ENCODE measurements around the gene SETD3. TPM values are rescaled to one million over a fixed set of nuclear protein-coding genes. Genes with fewer than 3 reads are reported as not detected.

Gene SETD3
- total RNA-seq, 1 donor from 2014 or later, result 49.1 TPM

DNA sequence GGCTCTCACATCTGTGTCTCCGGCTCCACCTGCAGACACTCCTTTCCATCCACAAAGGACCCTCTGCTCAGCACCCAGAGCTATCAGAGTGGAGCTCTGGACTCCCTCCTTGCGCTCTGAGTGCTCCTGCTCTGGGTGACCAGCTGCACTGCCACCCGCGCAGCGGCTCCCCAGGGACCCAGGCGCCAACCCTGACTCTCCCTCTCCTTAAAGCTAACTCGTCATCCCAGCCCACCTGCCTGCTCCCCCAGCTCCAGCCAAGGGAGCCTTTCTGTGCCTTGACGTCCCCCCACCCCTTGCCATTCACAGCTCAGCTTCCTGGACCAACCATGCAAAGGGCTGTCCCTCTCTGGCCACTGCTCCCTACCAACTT is 99.0 kb downstream of the SETD3 start:
- DNase-seq (ENCODE audit: extremely low spot score, unreplicated experiment), result no peak
- Mint-ChIP-seq H3K4me1 (ENCODE audit: unreplicated experiment) (peaks cover 17% of the 10 kb centered on the region), H3K4me3 (ENCODE audit: unreplicated experiment) (no peak overlapping the region), H3K27ac (ENCODE audit: unreplicated experiment) (no peak overlapping the region), H3K27me3 (ENCODE audit: unreplicated experiment) (peaks cover 12% of the 10 kb centered on the region), H3K9me3 (ENCODE audit: unreplicated experiment) (peaks cover 4% of the 10 kb centered on the region), H3K36me3 (ENCODE audit: unreplicated experiment) (no peaks in the 10 kb centered on the region)
- TF ChIP-seq, protein P1, sequence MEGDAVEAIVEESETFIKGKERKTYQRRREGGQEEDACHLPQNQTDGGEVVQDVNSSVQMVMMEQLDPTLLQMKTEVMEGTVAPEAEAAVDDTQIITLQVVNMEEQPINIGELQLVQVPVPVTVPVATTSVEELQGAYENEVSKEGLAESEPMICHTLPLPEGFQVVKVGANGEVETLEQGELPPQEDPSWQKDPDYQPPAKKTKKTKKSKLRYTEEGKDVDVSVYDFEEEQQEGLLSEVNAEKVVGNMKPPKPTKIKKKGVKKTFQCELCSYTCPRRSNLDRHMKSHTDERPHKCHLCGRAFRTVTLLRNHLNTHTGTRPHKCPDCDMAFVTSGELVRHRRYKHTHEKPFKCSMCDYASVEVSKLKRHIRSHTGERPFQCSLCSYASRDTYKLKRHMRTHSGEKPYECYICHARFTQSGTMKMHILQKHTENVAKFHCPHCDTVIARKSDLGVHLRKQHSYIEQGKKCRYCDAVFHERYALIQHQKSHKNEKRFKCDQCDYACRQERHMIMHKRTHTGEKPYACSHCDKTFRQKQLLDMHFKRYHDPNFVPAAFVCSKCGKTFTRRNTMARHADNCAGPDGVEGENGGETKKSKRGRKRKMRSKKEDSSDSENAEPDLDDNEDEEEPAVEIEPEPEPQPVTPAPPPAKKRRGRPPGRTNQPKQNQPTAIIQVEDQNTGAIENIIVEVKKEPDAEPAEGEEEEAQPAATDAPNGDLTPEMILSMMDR (IDR thresholded peaks at IDR 0.05), result no peak

DNA sequence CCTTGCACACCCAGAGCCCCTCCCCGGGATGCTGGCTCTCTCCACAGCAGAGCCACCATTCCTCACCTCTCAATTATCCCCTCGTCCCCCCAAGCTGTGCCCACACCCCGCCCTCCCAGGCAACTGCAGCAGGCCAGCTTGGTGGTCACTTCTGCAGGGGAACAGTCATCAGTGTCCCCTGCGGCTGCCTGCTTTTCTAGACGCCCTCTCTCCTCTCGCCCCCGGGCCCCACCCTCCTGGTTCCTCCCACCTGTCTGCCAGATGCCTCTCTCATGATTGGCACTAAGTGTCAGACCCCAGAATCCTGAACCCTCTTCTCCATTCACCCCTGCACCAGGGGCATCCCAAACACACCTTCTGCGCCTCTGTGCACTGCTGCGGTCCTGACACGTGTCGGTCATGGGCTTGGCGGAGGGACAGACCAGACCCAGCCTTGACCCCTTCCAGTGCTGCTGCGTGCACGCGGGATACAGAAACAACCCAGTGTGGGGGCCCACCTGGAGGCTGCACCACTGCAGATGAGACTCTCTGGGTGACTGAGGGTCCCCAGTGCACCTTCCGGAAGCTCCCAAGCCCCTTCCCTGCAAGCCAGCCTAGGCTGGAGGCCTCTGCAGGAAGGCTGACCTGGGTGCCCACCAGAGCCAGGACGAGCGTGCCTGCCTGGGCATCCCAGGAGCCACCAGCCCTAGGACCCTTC is 99.5 kb downstream of the SETD3 start:
- TF ChIP-seq, protein P1 (IDR thresholded peaks at IDR 0.05), result no peak
- no peaks in the 10 kb centered on the region for H3K36me3 Mint-ChIP-seq (ENCODE audit: unreplicated experiment)

DNA sequence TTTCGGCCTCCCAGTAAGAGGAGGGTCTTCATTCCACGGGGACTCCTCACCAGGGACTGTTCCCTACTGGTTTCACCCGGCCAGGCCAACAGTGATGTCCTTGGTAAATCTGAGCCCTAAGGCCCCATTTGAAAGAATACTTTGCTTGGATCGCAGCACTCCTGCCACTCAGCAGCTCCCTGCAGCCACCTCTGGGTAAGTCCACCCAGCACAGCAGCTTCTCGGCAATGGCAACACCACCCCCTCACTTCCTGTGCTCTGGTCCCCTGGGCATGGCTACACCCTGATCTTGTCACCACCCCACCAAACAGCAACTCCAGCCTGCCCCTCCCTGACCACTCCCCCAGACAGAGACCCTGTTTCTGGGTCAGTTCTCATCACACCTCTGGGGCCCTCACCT is 100.3 kb downstream of the SETD3 start:
- Mint-ChIP-seq H3K4me1 (ENCODE audit: unreplicated experiment) (peaks cover 17% of the 10 kb centered on the region), H3K36me3 (ENCODE audit: unreplicated experiment) (no peaks in the 10 kb centered on the region), H3K9me3 (ENCODE audit: unreplicated experiment) (no peaks in the 10 kb centered on the region), H3K27ac (ENCODE audit: unreplicated experiment) (no peak overlapping the region), H3K27me3 (ENCODE audit: unreplicated experiment) (peaks cover 6% of the 10 kb centered on the region), H3K4me3 (ENCODE audit: unreplicated experiment) (no peak overlapping the region)
- TF ChIP-seq, protein P1 (IDR thresholded peaks at IDR 0.05), result no peak
- DNase-seq (ENCODE audit: extremely low spot score, unreplicated experiment), result no peak

More for the DNA sequence above, 99.5 kb downstream of the SETD3 start:
- DNase-seq (ENCODE audit: extremely low spot score, unreplicated experiment), result no peak
- Mint-ChIP-seq H3K4me1 (ENCODE audit: unreplicated experiment) (peaks cover 17% of the 10 kb centered on the region), H3K27ac (ENCODE audit: unreplicated experiment) (no peak overlapping the region), H3K9me3 (ENCODE audit: unreplicated experiment) (peaks cover 4% of the 10 kb centered on the region), H3K4me3 (ENCODE audit: unreplicated experiment) (no peak overlapping the region), H3K27me3 (ENCODE audit: unreplicated experiment) (peaks cover 12% of the 10 kb centered on the region)

DNA sequence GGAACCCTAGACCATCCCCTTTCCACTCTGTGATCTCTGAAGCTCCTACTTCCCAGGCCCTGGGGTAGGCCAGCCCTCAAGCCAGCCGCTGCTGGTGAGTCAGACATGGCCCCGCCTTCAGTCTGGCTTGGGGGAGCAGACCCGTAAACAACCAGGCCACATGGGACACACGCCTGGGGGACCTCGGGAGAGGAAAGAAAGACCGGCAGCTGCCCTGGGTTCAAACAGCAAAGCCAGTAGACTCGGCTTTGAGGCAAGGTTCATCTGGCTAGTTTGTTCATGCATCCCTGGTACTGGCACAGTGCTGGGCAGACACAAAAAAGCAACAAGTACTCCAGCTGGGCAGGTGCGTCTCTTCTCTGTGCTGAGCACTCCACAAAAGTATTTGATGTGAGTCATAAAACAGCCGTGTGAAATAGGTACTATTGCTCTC is 101.9 kb downstream of the SETD3 start:
- H3K27me3 Mint-ChIP-seq (ENCODE audit: unreplicated experiment), result peaks cover 2% of the 10 kb centered on the region
- H3K27ac Mint-ChIP-seq (ENCODE audit: unreplicated experiment), result no peak overlapping the region
- H3K4me1 Mint-ChIP-seq (ENCODE audit: unreplicated experiment), result peaks cover 16% of the 10 kb centered on the region
- TF ChIP-seq, protein P1 (IDR thresholded peaks at IDR 0.05), result no peak
- H3K9me3 Mint-ChIP-seq (ENCODE audit: unreplicated experiment), result no peaks in the 10 kb centered on the region
- no peaks in the 10 kb centered on the region for H3K36me3 Mint-ChIP-seq (ENCODE audit: unreplicated experiment)
- no peak overlapping the region for H3K4me3 Mint-ChIP-seq (ENCODE audit: unreplicated experiment)
- DNase-seq (ENCODE audit: extremely low spot score, unreplicated experiment), result no peak

DNA sequence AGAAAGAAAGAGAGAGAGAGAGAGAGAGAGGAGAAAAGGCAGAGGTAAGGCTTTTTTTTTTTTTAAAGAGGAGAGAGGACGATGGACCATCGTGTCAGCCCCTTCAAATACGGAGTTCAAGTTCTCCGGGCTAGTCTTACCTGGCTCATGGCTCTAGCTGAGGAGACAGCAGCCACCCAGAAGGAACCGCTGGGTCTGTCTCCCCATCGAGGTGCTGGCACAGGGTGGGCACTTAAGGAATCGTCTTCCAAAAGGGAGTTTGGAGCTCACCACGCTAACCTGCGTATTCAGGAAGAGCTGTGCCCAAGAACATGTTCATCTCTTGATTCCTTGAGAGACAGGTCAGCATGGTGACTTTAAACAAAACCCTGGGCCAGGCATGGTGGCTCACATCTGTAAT is 102.7 kb downstream of the SETD3 start:
- no peaks in the 10 kb centered on the region for H3K9me3 Mint-ChIP-seq (ENCODE audit: unreplicated experiment)
- TF ChIP-seq, protein P1 (IDR thresholded peaks at IDR 0.05), result no peak
- H3K4me3 Mint-ChIP-seq (ENCODE audit: unreplicated experiment), result no peak overlapping the region
- no peak overlapping the region for H3K27ac Mint-ChIP-seq (ENCODE audit: unreplicated experiment)
- DNase-seq (ENCODE audit: extremely low spot score, unreplicated experiment), result no peak
- no peaks in the 10 kb centered on the region for H3K36me3 Mint-ChIP-seq (ENCODE audit: unreplicated experiment)
- H3K4me1 Mint-ChIP-seq (ENCODE audit: unreplicated experiment), result peaks cover 7% of the 10 kb centered on the region
- H3K27me3 Mint-ChIP-seq (ENCODE audit: unreplicated experiment), result peaks cover 9% of the 10 kb centered on the region
